ENCODE measurements around the gene ZNF860. TPM values are rescaled to one million over a fixed set of nuclear protein-coding genes. Genes with fewer than 3 reads are reported as not detected.

Gene ZNF860
- total and polyA plus RNA-seq, 2 donors (not counting 3 experiments of a cell fraction or from before 2014, with no cell fraction given): 0.19 to 0.73 TPM

DNA sequence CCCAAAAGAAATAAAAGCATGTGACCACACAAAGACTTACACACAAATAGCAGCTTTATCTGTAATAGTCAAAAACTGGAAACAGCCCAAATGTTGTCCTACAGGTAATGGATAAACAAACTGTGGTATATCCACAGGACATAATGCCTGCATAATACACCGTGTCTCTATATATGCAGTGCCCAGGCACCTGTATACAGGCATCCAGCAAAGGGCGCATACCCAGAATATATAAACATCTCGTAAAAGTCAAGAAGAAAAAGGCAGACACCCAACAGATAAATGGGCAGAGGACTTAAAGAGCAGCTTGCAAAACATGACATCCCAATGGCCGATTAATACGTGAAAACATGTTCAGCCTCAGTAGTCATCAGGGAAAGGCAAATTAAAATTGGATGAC, 7.7 kb upstream of the ZNF860 start:
- Histone ChIP-seq H3K27ac (ENCODE audit: insufficient read depth, low read depth, low read length) (no peak overlapping the region), H3K9me1 (replicated peaks; ENCODE audit: control insufficient read depth, extremely low read depth, insufficient read depth, low read length) (no peaks in the 10 kb centered on the region), H3K79me2 (ENCODE audit: control insufficient read depth, insufficient read depth, low read length) (peaks cover 50% of the 10 kb centered on the region), H3K27me3 (ENCODE audit: control insufficient read depth in 2 of 2, insufficient read depth in 2 of 2, low read length in 2 of 2) (no peaks in the 10 kb centered on the region), H3K9ac (replicated peaks; ENCODE audit: extremely low read depth, insufficient read depth, low read length) (no peak overlapping the region), H4K20me1 (replicated peaks; ENCODE audit: control insufficient read depth, extremely low read depth, insufficient read depth, low read length) (peaks cover 3% of the 10 kb centered on the region), H3K9me3 (replicated peaks; ENCODE audit: control insufficient read depth, insufficient read depth, low read length) (no peaks in the 10 kb centered on the region), H3K4me1 (ENCODE audit: control insufficient read depth, extremely low read depth, insufficient read depth, low read length) (peaks cover 21% of the 10 kb centered on the region), H3K36me3 (ENCODE audit: control insufficient read depth in 2 of 2, extremely low read depth in 1 of 2, insufficient read depth in 2 of 2, low read length in 2 of 2) (no peaks in the 10 kb centered on the region), H2AFZ (ENCODE audit: low read depth, low read length) (no peak overlapping the region), H3K4me3 (replicated peaks in 1 of 3; ENCODE audit: insufficient read depth in 1 of 3, low read depth in 1 of 3, low read length in 3 of 3) (no peak overlapping the region), H3K4me2 (ENCODE audit: insufficient read depth, low read length) (no peak overlapping the region)
- no peak for TF ChIP-seq POLR2A (IDR thresholded peaks at IDR 0.05; ENCODE audit: low read depth, low read length)
- TF ChIP-seq, protein P1, sequence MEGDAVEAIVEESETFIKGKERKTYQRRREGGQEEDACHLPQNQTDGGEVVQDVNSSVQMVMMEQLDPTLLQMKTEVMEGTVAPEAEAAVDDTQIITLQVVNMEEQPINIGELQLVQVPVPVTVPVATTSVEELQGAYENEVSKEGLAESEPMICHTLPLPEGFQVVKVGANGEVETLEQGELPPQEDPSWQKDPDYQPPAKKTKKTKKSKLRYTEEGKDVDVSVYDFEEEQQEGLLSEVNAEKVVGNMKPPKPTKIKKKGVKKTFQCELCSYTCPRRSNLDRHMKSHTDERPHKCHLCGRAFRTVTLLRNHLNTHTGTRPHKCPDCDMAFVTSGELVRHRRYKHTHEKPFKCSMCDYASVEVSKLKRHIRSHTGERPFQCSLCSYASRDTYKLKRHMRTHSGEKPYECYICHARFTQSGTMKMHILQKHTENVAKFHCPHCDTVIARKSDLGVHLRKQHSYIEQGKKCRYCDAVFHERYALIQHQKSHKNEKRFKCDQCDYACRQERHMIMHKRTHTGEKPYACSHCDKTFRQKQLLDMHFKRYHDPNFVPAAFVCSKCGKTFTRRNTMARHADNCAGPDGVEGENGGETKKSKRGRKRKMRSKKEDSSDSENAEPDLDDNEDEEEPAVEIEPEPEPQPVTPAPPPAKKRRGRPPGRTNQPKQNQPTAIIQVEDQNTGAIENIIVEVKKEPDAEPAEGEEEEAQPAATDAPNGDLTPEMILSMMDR (IDR thresholded peaks at IDR 0.05; ENCODE audit: extremely low read depth in 1 of 2, insufficient read depth in 1 of 2, low read depth in 1 of 2, low read length in 2 of 2): no peak
- TF ChIP-seq POLR2AphosphoS5 (IDR thresholded peaks at IDR 0.05; ENCODE audit: insufficient read depth, low read depth, low read length): no peak
- TF ChIP-seq MAX (IDR thresholded peaks at IDR 0.05; ENCODE audit: insufficient read depth, insufficient read length): no peak
- no peak for TF ChIP-seq GATA2 (IDR thresholded peaks at IDR 0.05; ENCODE audit: insufficient read depth, insufficient read length, low read depth, low read length)
- TF ChIP-seq FOS (IDR thresholded peaks at IDR 0.05; ENCODE audit: borderline replicate concordance, insufficient read depth, low read length): no peak
- no peak for TF ChIP-seq EZH2 (IDR thresholded peaks at IDR 0.05; ENCODE audit: borderline replicate concordance, low read depth, low read length, severe bottlenecking)
- no peak for TF ChIP-seq JUN (IDR thresholded peaks at IDR 0.05; ENCODE audit: borderline replicate concordance, insufficient read depth, insufficient read length, low read depth)
- TF ChIP-seq MYC (IDR thresholded peaks at IDR 0.05; ENCODE audit: low read depth, low read length): no peak
- FAIRE-seq: no peak
- intact Hi-C loops (cut with micrococcal nuclease): no loop called here
- POLR2A ChIA-PET: no interaction called here
- dilution Hi-C loops (cut with MboI; ENCODE audit: extremely low pct_ligation_motif_present, low sequenced_read_pairs): no loop called here
- BruUV-seq (replicated peaks): no TSS peak
- CTCF ChIA-PET: no interaction called here
- no peak for DNase-seq (ENCODE audit: low read depth, low spot score)

Measured in endothelial cell of umbilical vein (primary cell).